ENCODE results near the gene AQP2.

Gene AQP2

GRCh38 chr12:50005175-50005574 lies 54.6 kb downstream of the AQP2 start:
- in situ Hi-C loops (cut with MboI; ENCODE audit: low sequenced_read_pairs), result no loop called here
- no peak for DNase-seq (ENCODE audit: low spot score in 2 of 2)
- Histone ChIP-seq H3K9me3 (no peaks in the 10 kb centered on the region), H3K4me3 (no peak overlapping the region), H3K27me3 (ENCODE audit: low read depth) (no peaks in the 10 kb centered on the region), H3K36me3 (replicated peaks) (peaks cover 78% of the 10 kb centered on the region), H3K4me1 (no peaks in the 10 kb centered on the region)

DNA sequence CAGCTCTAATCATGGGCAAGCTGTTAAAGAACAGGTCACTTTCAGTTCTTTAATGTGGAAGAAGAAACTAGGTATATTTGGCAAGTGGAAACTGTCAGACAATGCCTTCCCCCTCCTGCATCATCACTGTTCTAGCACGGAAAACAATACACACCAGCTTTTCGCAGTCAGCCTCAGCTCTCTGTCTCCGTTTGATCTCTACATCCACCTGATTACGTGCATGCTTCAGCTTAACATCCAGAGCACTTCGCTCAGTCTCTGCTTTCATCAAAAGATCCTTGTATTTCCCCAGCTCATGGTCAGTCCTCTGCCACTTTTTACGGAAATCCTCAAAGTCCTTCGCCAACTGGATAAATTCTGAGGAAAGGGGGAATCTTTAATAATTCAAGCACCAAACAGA lies 55.7 kb downstream of the AQP2 start:
- no peaks in the 10 kb centered on the region for H3K9me3 ChIP-seq
- no peak for DNase-seq (ENCODE audit: low spot score in 2 of 2)
- no peaks in the 10 kb centered on the region for H3K4me1 ChIP-seq
- in situ Hi-C loops (cut with MboI; ENCODE audit: low sequenced_read_pairs), result no loop called here
- H3K4me3 ChIP-seq, result no peak overlapping the region
- H3K36me3 ChIP-seq (replicated peaks), result peaks cover 72% of the 10 kb centered on the region
- H3K27me3 ChIP-seq (ENCODE audit: low read depth), result no peaks in the 10 kb centered on the region

DNA sequence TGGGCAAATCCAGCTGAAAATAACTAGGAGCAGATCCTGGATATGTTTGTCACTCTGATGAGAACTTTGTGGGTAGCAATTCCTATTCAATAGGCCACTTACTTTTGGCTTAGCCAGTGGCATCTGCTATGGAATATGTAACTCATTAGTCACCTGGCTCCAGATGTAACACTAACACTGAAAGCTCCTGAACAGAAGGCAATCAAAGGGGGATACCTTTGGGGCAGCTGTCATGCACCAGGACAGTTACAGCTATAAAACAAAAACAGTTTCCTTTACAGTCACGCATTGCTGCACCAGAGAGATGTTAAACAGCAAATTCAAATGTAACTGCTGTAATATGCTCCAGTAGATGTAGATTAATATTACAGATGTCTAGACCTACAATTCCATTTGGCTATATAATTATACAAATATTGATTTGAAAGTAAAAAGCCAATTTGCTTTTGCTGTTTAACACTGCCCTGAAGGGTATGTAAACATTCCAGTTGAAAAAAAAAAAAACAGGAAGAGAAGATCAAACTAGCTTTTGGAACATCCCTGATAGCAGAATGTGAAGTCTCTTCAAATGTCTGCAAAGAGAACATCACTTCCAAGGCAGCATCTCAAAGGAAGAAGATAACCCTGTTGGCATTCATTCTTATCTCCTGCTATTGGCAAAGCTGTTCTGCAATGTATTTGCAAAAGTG lies 56.4 kb downstream of the AQP2 start:
- DNase-seq (ENCODE audit: low spot score in 2 of 2), result no peak
- Histone ChIP-seq H3K9me3 (no peaks in the 10 kb centered on the region), H3K36me3 (replicated peaks) (peaks cover 71% of the 10 kb centered on the region), H3K4me1 (no peaks in the 10 kb centered on the region), H3K27me3 (ENCODE audit: low read depth) (no peaks in the 10 kb centered on the region), H3K4me3 (no peak overlapping the region)
- in situ Hi-C loops (cut with MboI; ENCODE audit: low sequenced_read_pairs), result no loop called here

Measured in HAP-1 (cell line).